NCI-H226 (cell line): Measurements from ENCODE around the gene ORAI2.
"Not testable (repeated sequence)": the region's sequence is repeated elsewhere in the genome, so short reads cannot be mapped to it uniquely, and the experiment has no call there.

ENCODE experiments used
- DNase-seq: peaks from one replicate; pipeline ENCODE4 v3.0.0-alpha.2; 2015

The ORAI2 gene

DNA sequence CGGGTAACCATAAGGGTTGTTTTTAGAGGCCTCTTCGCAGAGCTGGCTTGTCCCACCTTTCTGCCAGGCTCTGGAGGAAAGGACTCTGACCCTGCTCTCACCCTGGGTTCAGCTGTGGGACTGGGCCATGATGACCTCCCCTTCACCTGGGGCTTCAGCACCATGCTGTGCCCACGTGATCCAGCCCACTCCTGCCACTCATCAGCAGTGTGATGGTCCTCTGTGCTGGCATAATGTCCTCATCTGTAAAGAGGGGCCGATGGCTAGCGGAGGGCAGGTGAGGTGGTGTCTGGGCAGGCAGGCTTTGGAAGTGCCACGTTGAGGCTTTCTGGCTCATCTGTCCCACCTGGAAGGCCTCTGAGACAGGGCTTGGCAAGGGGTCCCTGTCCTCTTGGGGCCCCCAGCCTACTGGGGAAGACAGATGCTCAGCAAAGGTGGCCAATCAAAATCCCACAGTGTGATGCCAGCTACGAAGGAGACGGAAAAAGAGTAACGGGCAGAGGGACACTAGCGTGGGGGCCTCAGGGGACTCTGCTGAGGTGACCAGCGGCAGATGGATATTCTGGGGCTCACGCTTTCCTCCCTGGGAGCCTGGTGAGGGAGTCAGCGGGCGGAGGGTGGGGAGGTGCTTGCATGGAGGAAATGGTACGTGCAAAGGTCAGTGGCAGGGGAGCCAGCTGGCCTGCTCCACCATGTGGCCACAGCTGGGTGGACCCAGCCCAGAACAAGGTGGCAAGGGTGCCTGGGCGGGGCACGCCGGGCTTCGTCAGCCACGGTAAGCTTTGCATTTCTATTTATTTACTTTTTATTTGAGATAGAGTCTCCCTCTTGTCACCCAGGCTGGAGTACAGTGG, 36.8 kb downstream of the ORAI2 start:
- no peak for DNase-seq

DNA sequence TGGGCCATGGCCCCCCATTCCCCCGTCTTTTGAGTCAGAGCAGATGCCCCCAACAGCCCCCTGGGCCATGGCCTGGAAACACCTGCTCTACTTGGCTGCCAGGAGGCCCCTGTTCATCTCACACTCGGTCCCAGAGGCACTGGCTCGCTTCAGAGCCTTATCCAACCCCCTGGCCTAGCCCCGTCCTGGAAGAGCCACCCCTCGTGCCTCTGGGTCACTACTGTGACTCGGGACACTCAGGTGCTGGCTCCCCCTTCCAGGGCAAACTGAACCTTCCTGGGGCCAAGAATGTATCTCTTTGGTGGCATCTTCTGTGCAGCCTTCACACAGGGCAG, 38.4 kb downstream of the ORAI2 start:
- DNase-seq: no peak

- no peak for DNase-seq
These were observed 39.0 kb downstream of the ORAI2 start for GRCh38 chr7:102472126-102473041.

GRCh38 chr7:102473271-102473991, 40.1 kb downstream of the ORAI2 start:
- DNase-seq: no peak

GRCh38 chr7:102474116-102474515, 40.7 kb downstream of the ORAI2 start:
- DNase-seq: not testable (repeated sequence)

DNA sequence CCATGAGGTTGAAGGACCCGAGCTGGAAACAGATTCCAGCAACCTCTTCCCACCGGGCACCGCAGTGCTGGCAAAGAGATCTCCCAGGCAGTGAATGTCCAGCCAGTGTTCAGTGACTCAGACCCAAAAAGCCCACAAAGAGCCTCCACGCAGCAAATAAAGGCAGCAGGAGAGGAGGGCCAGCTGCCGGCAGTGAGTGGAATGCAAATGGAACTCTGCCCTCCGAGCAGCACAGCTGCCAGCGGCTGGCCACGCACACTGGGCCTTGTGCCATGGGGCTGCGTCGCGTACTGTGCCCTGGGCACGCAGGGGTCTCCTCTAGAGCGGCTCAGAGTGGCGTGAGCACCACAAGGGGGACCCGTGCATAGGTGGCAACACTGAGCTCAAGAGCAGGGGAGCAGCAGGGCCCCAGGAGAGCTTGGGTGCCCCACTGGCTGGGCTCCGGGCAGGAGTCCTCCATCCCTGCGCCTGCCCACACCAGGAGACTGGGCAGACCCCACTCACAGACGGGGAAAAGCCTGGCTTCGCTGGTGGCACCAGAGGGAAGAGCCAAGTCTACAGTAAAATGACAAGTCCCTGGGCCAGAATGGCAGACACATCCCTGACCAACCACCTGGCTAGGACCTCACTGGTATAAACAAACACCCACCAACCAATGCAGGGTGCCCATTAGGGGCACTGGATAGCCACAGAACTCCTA, 41.5 kb downstream of the ORAI2 start:
- not testable (repeated sequence) for DNase-seq

- peak; percentile 38 for DNase-seq
These were observed 45.2 kb downstream of the ORAI2 start, which contains the start of gene POLR2J for GRCh38 chr7:102478314-102479208. Gene POLR2J, minus strand, starts transcription at chr7:102478922. Its CDS starts 62 bp downstream, at chr7:102478860.

DNA sequence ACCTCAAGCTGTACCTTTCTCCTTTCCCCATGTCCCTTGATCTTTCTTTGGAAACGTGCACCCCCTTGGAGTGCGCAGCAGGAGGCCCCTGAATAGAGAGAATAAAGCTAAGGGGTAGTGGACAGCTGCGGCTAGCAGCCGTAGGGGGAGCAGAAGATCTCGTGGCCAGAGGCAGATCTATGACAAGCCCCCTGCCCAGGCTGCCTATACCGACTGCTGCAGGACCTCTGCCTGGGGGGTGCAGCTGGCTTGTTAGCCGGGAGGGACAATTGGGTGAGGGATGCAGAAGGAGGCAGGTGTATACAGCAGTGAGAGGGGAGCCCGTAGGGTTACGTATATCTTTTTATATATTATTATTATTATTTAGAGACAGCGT, 45.8 kb downstream of the ORAI2 start:
- not testable (repeated sequence) for DNase-seq

DNA sequence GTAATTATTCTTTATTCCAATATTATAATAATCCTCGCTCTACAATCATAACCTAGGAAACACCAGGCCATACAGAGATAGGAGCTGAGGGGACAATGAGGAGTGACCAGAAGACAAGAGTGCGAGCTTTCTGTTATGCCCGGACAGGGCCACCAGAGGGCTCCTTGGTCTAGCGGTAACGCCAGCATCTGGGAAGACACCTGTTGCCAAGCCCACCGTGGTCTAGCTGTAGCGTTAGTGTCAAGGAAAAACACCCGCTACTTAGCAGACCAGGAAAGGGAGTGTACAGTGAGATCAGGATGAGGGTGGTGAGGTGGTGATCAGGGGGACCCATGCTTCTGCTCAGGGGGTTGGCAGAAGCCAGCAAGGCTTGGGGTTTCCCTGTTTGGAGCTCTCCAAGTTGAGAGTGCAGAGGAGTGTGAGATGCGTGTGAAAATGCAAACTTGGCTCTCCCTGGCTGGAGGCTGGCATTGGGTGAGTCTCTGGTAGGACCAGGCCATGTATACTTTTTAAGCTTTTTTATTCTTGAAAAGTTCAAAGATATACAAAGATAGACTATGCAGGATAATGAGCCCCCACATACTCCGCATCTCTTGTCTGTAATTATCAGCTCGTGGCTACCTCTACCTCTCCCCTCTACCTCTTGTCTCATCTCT, 46.7 kb downstream of the ORAI2 start:
- DNase-seq: not testable (repeated sequence)

DNA sequence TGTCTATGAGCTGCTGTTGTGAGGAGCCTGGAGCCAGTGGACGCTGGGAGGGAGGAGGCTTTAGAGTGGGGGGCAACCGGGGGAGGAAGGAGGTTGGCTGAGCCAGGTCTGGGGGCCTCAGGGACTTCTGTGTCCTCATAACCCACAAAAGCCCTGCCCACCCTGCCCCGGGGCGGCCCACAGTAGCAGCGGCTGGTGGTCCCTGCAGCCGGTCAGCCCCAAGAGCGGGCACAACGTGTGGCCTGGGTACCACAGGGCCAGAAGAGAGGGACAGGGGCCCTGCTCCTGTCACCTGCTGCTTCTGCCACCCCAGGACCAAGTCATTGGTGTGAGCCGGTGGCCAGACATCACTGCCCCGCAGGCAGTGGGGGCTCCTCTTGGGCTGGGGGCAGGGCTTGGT, 48.6 kb downstream of the ORAI2 start:
- DNase-seq: not testable (repeated sequence)

GRCh38 chr7:102484317-102484716, 50.9 kb downstream of the ORAI2 start:
- not testable (repeated sequence) for DNase-seq

DNA sequence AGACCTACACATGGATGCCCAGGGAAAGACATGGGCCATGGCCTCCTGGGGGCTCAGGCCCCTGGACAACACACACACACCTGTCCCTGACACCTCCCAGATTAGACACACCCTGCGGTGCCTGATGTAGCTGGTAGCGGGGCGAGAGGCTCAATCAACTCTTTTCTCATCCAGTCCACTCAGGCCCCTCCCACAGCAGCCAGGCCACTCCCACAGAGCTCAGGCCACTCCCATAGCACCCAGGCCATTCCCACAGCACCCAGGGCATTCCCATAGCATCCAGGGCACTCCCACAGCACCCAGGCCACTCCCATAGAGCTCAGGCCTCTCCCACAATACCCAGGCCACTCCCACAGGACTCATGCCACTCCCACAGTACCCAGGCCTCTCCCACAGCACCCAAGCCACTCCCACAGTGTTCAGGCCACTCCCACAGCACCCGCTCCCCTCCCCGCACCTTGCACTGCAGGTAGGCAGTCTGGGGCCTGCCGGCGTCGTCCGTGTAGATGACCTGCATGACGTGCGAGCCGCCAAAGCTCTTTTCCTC, 57.2 kb downstream of the ORAI2 start:
- not testable (repeated sequence) for DNase-seq

DNA sequence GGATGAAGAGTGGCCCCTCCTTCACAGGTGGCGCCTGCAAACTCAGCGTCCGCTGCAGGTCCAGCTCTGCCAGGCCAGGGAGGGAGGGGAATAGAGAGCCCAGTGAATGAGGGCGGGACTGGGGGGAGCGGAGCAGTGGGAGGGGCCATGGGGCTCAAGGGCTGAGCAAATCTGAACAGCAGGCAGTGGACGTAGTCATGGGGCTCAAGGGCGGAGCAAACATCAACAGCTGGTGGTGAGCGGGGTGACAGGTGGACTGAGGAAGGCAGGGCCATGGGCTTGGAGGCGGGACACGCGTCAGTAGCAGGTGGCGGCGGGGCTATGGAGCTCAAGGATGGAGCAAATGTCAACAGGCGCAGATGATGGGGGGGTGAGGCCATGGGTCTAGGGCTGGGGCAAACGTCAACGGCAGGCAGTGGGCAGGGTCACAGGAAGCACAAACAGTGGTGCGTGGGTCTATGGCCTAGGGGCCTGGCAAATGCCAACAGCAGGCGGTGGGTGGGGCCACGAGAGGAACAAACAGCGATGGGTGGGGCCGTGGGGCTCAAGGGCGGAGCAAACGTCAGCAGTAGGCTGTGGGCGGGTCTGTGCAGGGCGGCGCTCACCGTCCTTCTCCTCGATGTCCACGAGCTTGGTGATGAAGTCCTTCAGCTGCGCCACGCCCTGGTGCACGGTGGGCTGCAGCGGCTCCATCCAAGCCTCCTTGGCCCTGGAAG, 60.0 kb downstream of the ORAI2 start:
- not testable (repeated sequence) for DNase-seq

GRCh38 chr7:102494026-102494425, 60.7 kb downstream of the ORAI2 start:
- DNase-seq: not testable (repeated sequence)

- not testable (repeated sequence) for DNase-seq
These were observed 61.2 kb downstream of the ORAI2 start for GRCh38 chr7:102494473-102495149.

- DNase-seq: not testable (repeated sequence)
These were observed 63.5 kb downstream of the ORAI2 start for GRCh38 chr7:102496861-102497260.

GRCh38 chr7:102497308-102497707, 63.9 kb downstream of the ORAI2 start:
- not testable (repeated sequence) for DNase-seq

DNA sequence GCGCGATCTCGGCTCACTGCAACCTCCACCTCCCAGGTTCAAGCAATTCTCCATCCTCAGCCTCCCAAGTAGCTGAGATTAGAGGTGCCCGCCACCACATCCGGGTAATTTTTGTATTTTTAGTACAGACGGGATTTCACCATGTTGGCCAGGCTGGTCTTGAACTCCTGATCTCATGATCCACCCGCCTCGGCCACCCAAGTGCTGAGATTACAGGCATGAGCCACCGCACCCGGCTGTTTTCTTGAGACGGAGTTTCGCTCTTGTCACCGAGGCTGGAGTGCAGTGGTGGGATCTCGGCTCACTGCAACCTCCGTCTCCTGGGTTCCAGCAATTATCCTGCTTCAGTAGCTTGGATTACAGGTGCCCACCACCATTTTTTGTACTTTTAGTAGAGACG, 64.9 kb downstream of the ORAI2 start:
- not testable (repeated sequence) for DNase-seq

GRCh38 chr7:102503141-102503540, 69.8 kb downstream of the ORAI2 start:
- DNase-seq: not testable (repeated sequence)
